Prostate gland (tissue), 2 donors: ENCODE measurements around the gene TTYH3.

Experiments
- CTCF ChIP-seq, 4 experiments: fragments of 200-600 bp in 2 of 4; fragments of 450-650 bp in 2 of 4; sonication (generic) in 2 of 4; IDR thresholded peaks; 1 replicate in 3 of 4; 2 replicates in 1 of 4; pipeline ENCODE4 v1.5.1; 2016 to 2019; ENCODE audit warnings: antibody characterized with exemption in 4 of 4, mild to moderate bottlenecking in 2 of 4, moderate library complexity in 2 of 4
- POLR2A ChIP-seq: fragments of 450-650 bp; IDR thresholded peaks from one replicate; pipeline ENCODE4 v1.6.1; 2016; ENCODE audit warnings: antibody characterized with exemption, mild to moderate bottlenecking

GRCh38 chr7:2631946-2632732 lies at the start of gene TTYH3:
- TF ChIP-seq CTCF (IDR thresholded peaks at IDR 0.05) = no peak
- TF ChIP-seq POLR2A = peak; percentile 16
